Hepatocyte (in vitro differentiated cells): Measurements from ENCODE around the gene OIT3. TPM values are rescaled to one million over a fixed set of nuclear protein-coding genes. Genes with fewer than 3 reads are reported as not detected.
"Not testable (repeated sequence)": the region's sequence is repeated elsewhere in the genome, so short reads cannot be mapped to it uniquely, and the experiment has no call there.

Source experiments
- DNase-seq: peaks from one replicate; pipeline ENCODE4 v3.0.0-alpha.2; 2016; ENCODE audit warnings: low spot score
- H2AFZ ChIP-seq: fragments of 200-600 bp; sonication (generic); 2 replicates; pipeline ENCODE4 v1.6.0; 2016; ENCODE audit warnings: antibody characterized with exemption, mild to moderate bottlenecking
- H3K27ac ChIP-seq: fragments of 200-600 bp; sonication (generic); 2 replicates; pipeline ENCODE4 v1.5.1; 2016; ENCODE audit warnings: mild to moderate bottlenecking
- H3K27me3 ChIP-seq: fragments of 200-600 bp; sonication (generic); 2 replicates; pipeline ENCODE4 v1.6.1; 2016
- H3K36me3 ChIP-seq: fragments of 200-600 bp; sonication (generic); replicated peaks from 2 replicates; pipeline ENCODE4 v1.5.1; 2016; ENCODE audit warnings: low read depth; ENCODE audit not compliant: insufficient read depth
- H3K4me1 ChIP-seq: fragments of 200-600 bp; sonication (generic); 2 replicates; pipeline ENCODE4 v1.5.1; 2016; ENCODE audit warnings: mild to moderate bottlenecking, moderate library complexity; ENCODE audit not compliant: insufficient read depth
- H3K4me2 ChIP-seq: fragments of 200-600 bp; sonication (generic); 2 replicates; pipeline ENCODE4 v1.6.0; 2016
- H3K4me3 ChIP-seq: fragments of 200-600 bp; sonication (generic); 2 replicates; pipeline ENCODE4 v1.5.1; 2016; ENCODE audit warnings: mild to moderate bottlenecking
- H3K79me2 ChIP-seq: fragments of 200-600 bp; sonication (generic); 2 replicates; pipeline ENCODE4 v1.6.0; 2017; ENCODE audit warnings: mild to moderate bottlenecking
- H3K9me2 ChIP-seq: fragments of 200-600 bp; sonication (generic); replicated peaks from 2 replicates; pipeline ENCODE4 v1.6.0; 2017; ENCODE audit warnings: mild to moderate bottlenecking; ENCODE audit not compliant: insufficient read depth
- H3K9me3 ChIP-seq: fragments of 200-600 bp; sonication (generic); 2 replicates; pipeline ENCODE4 v1.5.1; 2016; ENCODE audit warnings: low read depth, mild to moderate bottlenecking
- H4K20me1 ChIP-seq: fragments of 200-600 bp; sonication (generic); 2 replicates; pipeline ENCODE4 v1.6.0; 2016; ENCODE audit warnings: mild to moderate bottlenecking; ENCODE audit not compliant: insufficient read depth, poor library complexity, severe bottlenecking
- EZH2 ChIP-seq: fragments of 200-600 bp; sonication (generic); IDR thresholded peaks from 2 replicates; pipeline ENCODE4 v1.6.1; 2016; ENCODE audit warnings: antibody characterized with exemption, mild to moderate bottlenecking, borderline replicate concordance
- EZH2phosphoT487 ChIP-seq: fragments of 200-600 bp; sonication (generic); IDR thresholded peaks from one replicate; pipeline ENCODE4 v1.6.1; 2018; ENCODE audit warnings: antibody characterized with exemption, mild to moderate bottlenecking, low read depth, moderate library complexity; ENCODE audit not compliant: unreplicated experiment, severe bottlenecking
- WGBS: methylation state at CpG from one replicate; pipeline ENCODE4 v1.1.6; 2016; ENCODE audit warnings: low lambda C conversion rate; ENCODE audit errors: missing lambda C conversion rate; 5-methylcytosine and 5-hydroxymethylcytosine counted together
- polyA plus RNA-seq: library from polyadenylated mRNA; unstranded; fragments of >200 nt; fragmentation: Nextera tagmentation; extraction: Ambion mirVana; gene quantifications from 2 replicates; pipeline ENCODE4 v1.2.1, GENCODE V29; 2016
- total RNA-seq: library from RNA; depleted of rRNA; stranded (reverse); fragments of >200 nt; gene quantifications from 2 replicates; pipeline ENCODE4 v1.2.3, GENCODE V29; 2014
- TF ChIP-seq, protein P1 (sequence below): fragments of 200-600 bp; sonication (generic); IDR thresholded peaks from 2 replicates; pipeline ENCODE4 v1.5.1; 2016; ENCODE audit warnings: antibody characterized with exemption, mild to moderate bottlenecking; ENCODE audit not compliant: poor library complexity

OIT3 gene
- total and polyA plus RNA-seq, 2 experiments from 2014 or later: 0.88 TPM; not detected in 1

DNA sequence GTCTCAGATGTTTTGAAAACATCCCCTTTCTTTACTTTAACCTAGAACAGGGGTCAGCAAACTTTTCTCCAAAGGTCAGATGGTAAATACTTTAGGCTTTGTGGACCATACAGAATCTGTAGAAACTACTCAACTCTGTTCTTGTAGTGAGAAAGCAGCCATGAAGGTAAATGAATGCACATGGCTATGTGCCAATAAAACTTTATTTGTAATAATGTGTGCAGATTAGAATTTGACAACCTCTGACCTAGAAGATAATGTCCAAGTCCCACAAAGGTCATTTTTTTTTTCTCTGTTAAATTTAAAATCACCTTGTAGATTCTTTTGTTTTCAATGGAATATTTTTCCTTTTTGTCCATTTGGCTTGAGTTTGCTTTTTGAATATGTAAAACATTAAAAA, 17.2 kb downstream of the OIT3 start:
- Histone ChIP-seq H4K20me1 (no peaks in the 10 kb centered on the region), H3K27me3 (no peaks in the 10 kb centered on the region), H3K9me2 (no peaks in the 10 kb centered on the region), H3K9me3 (no peaks in the 10 kb centered on the region), H3K36me3 (no peaks in the 10 kb centered on the region), H3K4me1 (no peaks in the 10 kb centered on the region), H3K4me3 (no peak overlapping the region), H3K79me2 (no peaks in the 10 kb centered on the region), H3K27ac (no peak overlapping the region), H3K4me2 (no peak overlapping the region), H2AFZ (no peak overlapping the region)
- no peak for DNase-seq
- no peak for TF ChIP-seq EZH2phosphoT487
- no peak for TF ChIP-seq EZH2
- TF ChIP-seq, protein P1, sequence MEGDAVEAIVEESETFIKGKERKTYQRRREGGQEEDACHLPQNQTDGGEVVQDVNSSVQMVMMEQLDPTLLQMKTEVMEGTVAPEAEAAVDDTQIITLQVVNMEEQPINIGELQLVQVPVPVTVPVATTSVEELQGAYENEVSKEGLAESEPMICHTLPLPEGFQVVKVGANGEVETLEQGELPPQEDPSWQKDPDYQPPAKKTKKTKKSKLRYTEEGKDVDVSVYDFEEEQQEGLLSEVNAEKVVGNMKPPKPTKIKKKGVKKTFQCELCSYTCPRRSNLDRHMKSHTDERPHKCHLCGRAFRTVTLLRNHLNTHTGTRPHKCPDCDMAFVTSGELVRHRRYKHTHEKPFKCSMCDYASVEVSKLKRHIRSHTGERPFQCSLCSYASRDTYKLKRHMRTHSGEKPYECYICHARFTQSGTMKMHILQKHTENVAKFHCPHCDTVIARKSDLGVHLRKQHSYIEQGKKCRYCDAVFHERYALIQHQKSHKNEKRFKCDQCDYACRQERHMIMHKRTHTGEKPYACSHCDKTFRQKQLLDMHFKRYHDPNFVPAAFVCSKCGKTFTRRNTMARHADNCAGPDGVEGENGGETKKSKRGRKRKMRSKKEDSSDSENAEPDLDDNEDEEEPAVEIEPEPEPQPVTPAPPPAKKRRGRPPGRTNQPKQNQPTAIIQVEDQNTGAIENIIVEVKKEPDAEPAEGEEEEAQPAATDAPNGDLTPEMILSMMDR: no peak

DNA sequence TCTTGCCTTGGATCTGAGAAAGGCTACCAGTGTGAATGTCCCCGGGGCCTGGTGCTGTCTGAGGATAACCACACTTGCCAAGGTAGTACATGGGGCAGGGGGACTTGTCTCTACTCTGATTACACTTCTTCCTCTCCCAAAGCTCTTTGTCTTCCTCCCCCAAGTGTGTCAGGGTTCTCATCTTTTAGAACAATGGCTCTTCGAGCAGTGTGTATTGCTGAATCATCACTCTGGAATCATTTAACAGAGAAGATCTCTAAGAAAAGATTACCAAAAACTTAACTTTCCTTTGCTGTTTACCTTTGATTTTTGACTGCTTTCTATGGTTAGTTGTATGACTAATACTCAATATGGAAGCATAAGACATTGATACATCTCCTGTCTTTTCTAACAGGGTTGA, 18.2 kb downstream of the OIT3 start:
- no peaks in the 10 kb centered on the region for H3K79me2 ChIP-seq
- H4K20me1 ChIP-seq: no peaks in the 10 kb centered on the region
- H3K36me3 ChIP-seq: no peaks in the 10 kb centered on the region
- H3K9me3 ChIP-seq: no peaks in the 10 kb centered on the region
- no peak overlapping the region for H3K4me2 ChIP-seq
- H3K27me3 ChIP-seq: no peaks in the 10 kb centered on the region
- no peak for DNase-seq
- no peak overlapping the region for H3K4me3 ChIP-seq
- no peak overlapping the region for H3K27ac ChIP-seq
- H3K9me2 ChIP-seq: no peaks in the 10 kb centered on the region
- no peaks in the 10 kb centered on the region for H3K4me1 ChIP-seq
- WGBS: 95% methylated on average over 2 of the region's 2 CpGs
- no peak overlapping the region for H2AFZ ChIP-seq
- TF ChIP-seq, protein P1: no peak

DNA sequence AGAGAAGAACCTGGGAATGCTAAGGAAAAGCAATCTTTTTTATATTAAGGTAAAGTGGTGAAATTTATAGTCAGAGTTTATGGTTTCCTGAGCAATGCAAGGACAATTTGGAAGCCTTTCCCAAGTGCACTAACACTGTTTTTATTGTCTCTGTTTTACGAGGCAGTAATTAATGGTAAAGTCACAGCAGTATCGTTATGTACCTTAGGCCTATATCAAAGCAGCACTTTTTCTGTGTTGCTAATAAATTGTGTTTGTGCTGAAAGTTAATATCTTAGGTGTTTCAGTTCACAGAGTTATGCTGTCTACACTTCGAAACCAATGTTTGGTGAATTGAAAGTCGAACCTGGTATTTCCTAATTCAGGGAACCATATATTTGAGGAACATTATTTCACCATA, 19.2 kb downstream of the OIT3 start:
- no peak for DNase-seq
- Histone ChIP-seq H3K9me2 (no peaks in the 10 kb centered on the region), H3K27ac (no peak overlapping the region), H3K27me3 (no peaks in the 10 kb centered on the region), H3K4me2 (no peak overlapping the region), H3K79me2 (no peaks in the 10 kb centered on the region), H4K20me1 (no peaks in the 10 kb centered on the region), H3K36me3 (no peaks in the 10 kb centered on the region), H3K9me3 (no peaks in the 10 kb centered on the region), H3K4me3 (no peak overlapping the region), H2AFZ (no peak overlapping the region), H3K4me1 (no peaks in the 10 kb centered on the region)
- TF ChIP-seq, protein P1: no peak
- TF ChIP-seq EZH2 (no peak), EZH2phosphoT487 (no peak)
- 66% methylated on average over 4 of the region's 4 CpGs for WGBS

DNA sequence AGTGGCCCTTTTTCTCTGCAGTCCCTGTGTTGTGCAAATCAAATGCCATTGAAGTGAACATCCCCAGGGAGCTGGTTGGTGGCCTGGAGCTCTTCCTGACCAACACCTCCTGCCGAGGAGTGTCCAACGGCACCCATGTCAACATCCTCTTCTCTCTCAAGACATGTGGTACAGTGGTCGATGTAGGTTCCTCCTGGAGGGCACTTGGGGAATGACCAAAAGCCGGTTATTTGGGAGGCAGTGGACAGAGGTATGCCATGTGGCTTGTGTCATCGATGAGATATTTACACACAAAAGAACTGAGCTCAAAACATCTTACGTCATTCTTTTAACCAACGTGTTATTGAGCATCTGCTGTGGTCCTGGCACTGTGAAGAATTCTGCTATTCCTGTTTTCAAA, 19.7 kb downstream of the OIT3 start:
- TF ChIP-seq EZH2 (no peak), EZH2phosphoT487 (no peak)
- TF ChIP-seq, protein P1: no peak
- Histone ChIP-seq H3K4me2 (no peak overlapping the region), H3K36me3 (no peaks in the 10 kb centered on the region), H3K4me3 (no peak overlapping the region), H3K27ac (no peak overlapping the region), H2AFZ (no peak overlapping the region), H3K79me2 (no peaks in the 10 kb centered on the region), H3K27me3 (no peaks in the 10 kb centered on the region), H3K4me1 (no peaks in the 10 kb centered on the region), H3K9me3 (no peaks in the 10 kb centered on the region), H4K20me1 (no peaks in the 10 kb centered on the region), H3K9me2 (no peaks in the 10 kb centered on the region)
- WGBS: 95% methylated on average over 7 of the region's 7 CpGs
- DNase-seq: no peak

DNA sequence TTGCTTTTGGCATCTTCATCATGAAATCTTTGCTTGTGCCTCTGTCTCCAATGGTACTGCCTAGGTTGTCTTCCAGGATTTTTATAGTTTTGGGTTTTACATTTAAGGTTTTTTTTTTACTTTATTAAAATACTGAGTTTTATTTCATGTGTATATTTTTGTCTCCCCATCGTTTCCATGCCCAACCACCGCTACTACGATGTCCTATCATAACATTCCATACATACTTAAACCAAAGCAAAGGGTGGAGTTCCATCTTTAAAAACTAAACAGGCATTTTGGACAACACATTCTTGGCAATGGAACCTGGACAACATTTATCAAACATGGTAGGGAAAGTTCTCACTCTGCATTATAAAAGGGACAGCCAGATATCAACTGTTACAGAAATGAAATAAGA, 23.7 kb downstream of the OIT3 start:
- not testable (repeated sequence) for H3K9me3 ChIP-seq, H2AFZ ChIP-seq, H3K27me3 ChIP-seq, H3K79me2 ChIP-seq, H3K4me1 ChIP-seq, H3K27ac ChIP-seq, H3K36me3 ChIP-seq, DNase-seq, H3K4me3 ChIP-seq, H4K20me1 ChIP-seq, H3K4me2 ChIP-seq, H3K9me2 ChIP-seq
- WGBS: 68% methylated on average over 3 of the region's 3 CpGs
